Endodermal cell (in vitro differentiated cells): ENCODE results near the gene TMEM8B. TPM values are rescaled to one million over a fixed set of nuclear protein-coding genes. Genes with fewer than 3 reads are reported as not detected.

Source experiments
- DNase-seq: peaks from one replicate; pipeline ENCODE4 v3.0.0-alpha.2; 2017
- H3K27ac ChIP-seq: 2 replicates; pipeline ENCODE4 v1.5.1; 2013; ENCODE audit warnings: mild to moderate bottlenecking, low read depth, low read length, moderate library complexity
- H3K27me3 ChIP-seq: 2 replicates; pipeline ENCODE4 v1.6.1; 2013; ENCODE audit warnings: mild to moderate bottlenecking, low read length, moderate library complexity; ENCODE audit not compliant: insufficient read depth, control insufficient read depth, poor library complexity, severe bottlenecking
- H3K36me3 ChIP-seq: 2 replicates; pipeline ENCODE4 v1.7.0; 2013; ENCODE audit warnings: mild to moderate bottlenecking, low read length, moderate library complexity; ENCODE audit not compliant: control insufficient read depth, insufficient read depth
- H3K4me1 ChIP-seq: one replicate; pipeline ENCODE4 v1.7.0; 2013; ENCODE audit warnings: low read length; ENCODE audit not compliant: control insufficient read depth, insufficient read depth
- H3K4me3 ChIP-seq: 2 replicates; pipeline ENCODE4 v1.5.1; 2013; ENCODE audit warnings: mild to moderate bottlenecking, low read length, moderate library complexity
- H3K9ac ChIP-seq: 2 replicates; pipeline ENCODE4 v1.6.1; 2013; ENCODE audit warnings: mild to moderate bottlenecking, low read length, moderate library complexity; ENCODE audit not compliant: poor library complexity, severe bottlenecking; ENCODE audit errors: extremely low read depth
- H3K9me3 ChIP-seq: 2 replicates; pipeline ENCODE4 v1.6.1; 2013; ENCODE audit warnings: mild to moderate bottlenecking, low read length, moderate library complexity; ENCODE audit not compliant: control insufficient read depth
- H3K27ac Mint-ChIP-seq: 2 replicates; pipeline ENCODE4 v1.8.0; 2020; ENCODE audit warnings: mixed read lengths
- H3K27me3 Mint-ChIP-seq: 2 replicates; pipeline ENCODE4 v1.8.0; 2021; ENCODE audit warnings: mild to moderate bottlenecking, mixed read lengths; ENCODE audit not compliant: insufficient read depth
- H3K36me3 Mint-ChIP-seq: 2 replicates; pipeline ENCODE4 v1.8.0; 2020; ENCODE audit warnings: low read depth, mixed read lengths
- H3K4me1 Mint-ChIP-seq: 2 replicates; pipeline ENCODE4 v1.8.0; 2020; ENCODE audit warnings: mixed read lengths
- H3K4me3 Mint-ChIP-seq: 2 replicates; pipeline ENCODE4 v1.8.0; 2020; ENCODE audit warnings: mild to moderate bottlenecking, moderate library complexity, mixed read lengths
- H3K9me3 Mint-ChIP-seq: 2 replicates; pipeline ENCODE4 v1.8.0; 2020; ENCODE audit warnings: mild to moderate bottlenecking, mixed read lengths
- WGBS, 2 experiments: methylation state at CpG; one replicate each; pipeline versions ENCODE4 v1.1.5 to v1.1.7; 2013; ENCODE audit warnings: missing lambda C conversion rate in 2 of 2, mixed read lengths in 1 of 2; ENCODE audit not compliant: insufficient coverage in 1 of 2, insufficient read length in 1 of 2; 5-methylcytosine and 5-hydroxymethylcytosine counted together
- total RNA-seq, 2 donors: library from RNA; stranded (reverse); fragmentation: NEBNext Ultra II Directional in 1 of 2; extraction: Animal tissue kit (Norgen Biotek cat#: 25700) in 1 of 2; gene quantifications; 2 replicates in 1 of 2; 3 replicates in 1 of 2; pipeline ENCODE4 v1.2.1, GENCODE V29; 2021
- TF ChIP-seq, protein P1 (sequence below): fragments of 200-600 bp; sonication (generic); conservative IDR thresholded peaks from 2 replicates; pipeline ENCODE4 v1.5.0; 2021; ENCODE audit warnings: antibody characterized with exemption, mild to moderate bottlenecking

The TMEM8B gene
- total RNA-seq, 2 donors from 2014 or later: 12.8 to 18.3 TPM

DNA sequence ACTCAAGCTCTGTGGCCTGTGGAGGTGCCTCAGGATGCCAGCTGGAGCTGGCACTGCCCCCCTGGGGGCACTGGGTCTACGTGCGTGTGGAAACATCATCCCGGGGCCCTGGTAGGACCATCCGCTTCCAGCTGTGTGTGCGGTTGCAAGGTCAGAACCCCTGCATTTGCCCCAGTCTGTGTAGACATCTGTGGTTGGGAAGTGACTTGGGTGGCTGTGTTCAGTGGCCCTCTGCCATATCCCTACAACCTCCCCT, 12.5 kb downstream of the TMEM8B start:
- no peaks in the 10 kb centered on the region for H3K9me3 Mint-ChIP-seq
- H3K27ac Mint-ChIP-seq: no peak overlapping the region
- Histone ChIP-seq H3K9ac (no peak overlapping the region), H3K36me3 (no peaks in the 10 kb centered on the region), H3K4me3 (no peak overlapping the region), H3K9me3 (no peaks in the 10 kb centered on the region), H3K27ac (no peak overlapping the region), H3K27me3 (peaks cover 16% of the 10 kb centered on the region), H3K4me1 (no peaks in the 10 kb centered on the region)
- no peaks in the 10 kb centered on the region for H3K36me3 Mint-ChIP-seq
- 92 to 100% methylated on average over 1 to 5 of the region's 5 CpGs for whole genome bisulfite sequencing, 2 experiments
- no peak overlapping the region for H3K4me3 Mint-ChIP-seq
- peaks cover 21% of the 10 kb centered on the region for H3K4me1 Mint-ChIP-seq
- H3K27me3 Mint-ChIP-seq: peaks cover 31% of the 10 kb centered on the region
- TF ChIP-seq, protein P1, sequence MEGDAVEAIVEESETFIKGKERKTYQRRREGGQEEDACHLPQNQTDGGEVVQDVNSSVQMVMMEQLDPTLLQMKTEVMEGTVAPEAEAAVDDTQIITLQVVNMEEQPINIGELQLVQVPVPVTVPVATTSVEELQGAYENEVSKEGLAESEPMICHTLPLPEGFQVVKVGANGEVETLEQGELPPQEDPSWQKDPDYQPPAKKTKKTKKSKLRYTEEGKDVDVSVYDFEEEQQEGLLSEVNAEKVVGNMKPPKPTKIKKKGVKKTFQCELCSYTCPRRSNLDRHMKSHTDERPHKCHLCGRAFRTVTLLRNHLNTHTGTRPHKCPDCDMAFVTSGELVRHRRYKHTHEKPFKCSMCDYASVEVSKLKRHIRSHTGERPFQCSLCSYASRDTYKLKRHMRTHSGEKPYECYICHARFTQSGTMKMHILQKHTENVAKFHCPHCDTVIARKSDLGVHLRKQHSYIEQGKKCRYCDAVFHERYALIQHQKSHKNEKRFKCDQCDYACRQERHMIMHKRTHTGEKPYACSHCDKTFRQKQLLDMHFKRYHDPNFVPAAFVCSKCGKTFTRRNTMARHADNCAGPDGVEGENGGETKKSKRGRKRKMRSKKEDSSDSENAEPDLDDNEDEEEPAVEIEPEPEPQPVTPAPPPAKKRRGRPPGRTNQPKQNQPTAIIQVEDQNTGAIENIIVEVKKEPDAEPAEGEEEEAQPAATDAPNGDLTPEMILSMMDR: no peak
- no peak for DNase-seq

DNA sequence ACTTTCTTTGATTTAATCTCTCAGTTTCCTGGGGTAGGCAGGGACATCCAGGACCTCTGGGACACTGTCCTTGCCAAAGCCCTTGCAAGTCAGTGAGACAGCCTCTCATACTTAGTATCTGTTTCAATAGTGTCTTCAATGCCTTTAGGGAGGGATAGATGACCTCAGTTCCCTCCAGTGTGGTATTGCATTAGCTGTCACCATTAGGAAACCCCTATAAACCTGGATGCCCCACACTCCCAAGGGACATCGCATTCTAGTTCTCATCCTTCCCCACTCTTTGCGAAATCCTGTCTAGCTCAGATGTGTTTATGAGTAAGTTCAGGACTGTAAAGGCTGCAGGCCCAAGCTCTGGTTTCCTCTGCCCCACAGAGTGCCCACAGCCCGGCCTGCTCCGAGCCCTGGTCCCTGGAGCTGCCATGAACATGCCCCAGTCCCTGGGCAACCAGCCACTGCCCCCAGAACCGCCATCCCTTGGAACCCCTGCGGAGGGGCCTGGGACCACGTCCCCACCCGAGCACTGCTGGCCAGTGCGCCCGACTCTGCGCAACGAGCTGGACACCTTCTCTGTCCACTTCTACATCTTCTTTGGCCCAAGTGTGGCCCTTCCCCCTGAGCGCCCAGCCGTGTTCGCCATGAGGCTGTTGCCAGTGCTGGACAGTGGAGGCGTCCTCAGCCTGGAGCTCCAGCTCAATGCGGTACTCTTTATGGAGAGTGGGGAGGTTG, 13.2 kb downstream of the TMEM8B start:
- peaks cover 36% of the 10 kb centered on the region for H3K27me3 Mint-ChIP-seq
- H3K4me1 ChIP-seq: no peaks in the 10 kb centered on the region
- no peaks in the 10 kb centered on the region for H3K9me3 ChIP-seq
- no peak overlapping the region for H3K4me3 ChIP-seq
- H3K9me3 Mint-ChIP-seq: no peaks in the 10 kb centered on the region
- peaks cover 3% of the 10 kb centered on the region for H3K36me3 Mint-ChIP-seq
- H3K4me1 Mint-ChIP-seq: peaks cover 21% of the 10 kb centered on the region
- DNase-seq: no peak
- no peak overlapping the region for H3K9ac ChIP-seq
- no peak overlapping the region for H3K27ac ChIP-seq
- TF ChIP-seq, protein P1: no peak
- peaks cover 4% of the 10 kb centered on the region for H3K36me3 ChIP-seq
- 94 to 96% methylated on average over 10 to 17 of the region's 17 CpGs for WGBS, 2 experiments
- H3K27me3 ChIP-seq: peaks cover 22% of the 10 kb centered on the region
- H3K27ac Mint-ChIP-seq: no peak overlapping the region
- H3K4me3 Mint-ChIP-seq: no peak overlapping the region

- peaks cover 6% of the 10 kb centered on the region for H3K36me3 ChIP-seq
- DNase-seq: no peak
- H3K27ac ChIP-seq: no peak overlapping the region
- H3K9me3 ChIP-seq: no peaks in the 10 kb centered on the region
- TF ChIP-seq, protein P1: no peak
- H3K27me3 ChIP-seq: peaks cover 28% of the 10 kb centered on the region
- no peak overlapping the region for H3K9ac ChIP-seq
- Mint-ChIP-seq H3K36me3 (peaks cover 9% of the 10 kb centered on the region), H3K9me3 (no peaks in the 10 kb centered on the region), H3K4me1 (peaks cover 21% of the 10 kb centered on the region), H3K27ac (no peak overlapping the region), H3K4me3 (no peak overlapping the region), H3K27me3 (peaks cover 38% of the 10 kb centered on the region)
- no peaks in the 10 kb centered on the region for H3K4me1 ChIP-seq
- no peak overlapping the region for H3K4me3 ChIP-seq
- 89% methylated on average over 2 to 3 of the region's 3 CpGs for WGBS, 2 experiments
Observed at GRCh38 chr9:35842795-35843194, 13.8 kb downstream of the TMEM8B start.
